Memory B cell (primary cell): Measurements from ENCODE around the gene PTPRD.

Experiments used
- ATAC-seq: fragments of 150-1000 bp; cut with Tn5 transposase; 2 replicates; pipeline ENCODE4 v1.10.0; 2021; ENCODE audit warnings: low read depth, mild to moderate bottlenecking, moderate library complexity
- DNase-seq, 2 donors: peaks; one replicate each; pipeline ENCODE4 v3.0.0; 2022; ENCODE audit warnings: low spot score in 2 of 2
- H3K27ac Mint-ChIP-seq: one replicate; pipeline ENCODE4 v1.8.0; 2022; ENCODE audit warnings: mild to moderate bottlenecking, moderate library complexity, mixed read lengths
- H3K27me3 Mint-ChIP-seq: one replicate; pipeline ENCODE4 v1.8.0; 2022; ENCODE audit warnings: mixed read lengths
- H3K36me3 Mint-ChIP-seq: one replicate; pipeline ENCODE4 v1.8.0; 2022; ENCODE audit warnings: mild to moderate bottlenecking, mixed read lengths
- H3K4me1 Mint-ChIP-seq: one replicate; pipeline ENCODE4 v1.8.0; 2022; ENCODE audit warnings: mixed read lengths
- H3K4me3 Mint-ChIP-seq: one replicate; pipeline ENCODE4 v1.8.0; 2022; ENCODE audit warnings: mild to moderate bottlenecking, moderate library complexity, mixed read lengths
- H3K9me3 Mint-ChIP-seq: one replicate; pipeline ENCODE4 v1.8.0; 2022; ENCODE audit warnings: mixed read lengths

Gene PTPRD

DNA sequence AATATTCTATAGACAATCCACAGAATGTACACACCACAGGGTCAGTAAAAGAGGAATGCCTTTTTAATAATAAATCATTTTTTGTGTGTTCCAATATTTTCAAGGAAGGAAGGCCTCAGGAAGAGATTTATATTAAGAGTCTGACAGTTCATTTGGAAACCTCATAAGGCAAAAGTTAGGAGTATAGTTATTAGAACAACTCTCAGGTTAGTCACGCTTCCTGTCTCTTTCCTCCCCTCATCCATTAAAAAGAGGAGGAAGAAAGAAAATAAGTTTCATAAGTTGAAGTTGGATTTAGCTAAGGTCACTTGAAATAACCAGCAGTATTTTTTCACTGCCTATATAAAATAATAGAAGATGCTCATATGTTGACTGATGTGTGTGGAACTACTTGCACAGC, 863.2 kb downstream of the PTPRD start:
- DNase-seq = no peak
- Mint-ChIP-seq H3K36me3 (no peaks in the 10 kb centered on the region), H3K27me3 (no peaks in the 10 kb centered on the region), H3K27ac (no peak overlapping the region), H3K4me3 (no peak overlapping the region), H3K4me1 (no peaks in the 10 kb centered on the region), H3K9me3 (no peaks in the 10 kb centered on the region)
- no peak for ATAC-seq

DNA sequence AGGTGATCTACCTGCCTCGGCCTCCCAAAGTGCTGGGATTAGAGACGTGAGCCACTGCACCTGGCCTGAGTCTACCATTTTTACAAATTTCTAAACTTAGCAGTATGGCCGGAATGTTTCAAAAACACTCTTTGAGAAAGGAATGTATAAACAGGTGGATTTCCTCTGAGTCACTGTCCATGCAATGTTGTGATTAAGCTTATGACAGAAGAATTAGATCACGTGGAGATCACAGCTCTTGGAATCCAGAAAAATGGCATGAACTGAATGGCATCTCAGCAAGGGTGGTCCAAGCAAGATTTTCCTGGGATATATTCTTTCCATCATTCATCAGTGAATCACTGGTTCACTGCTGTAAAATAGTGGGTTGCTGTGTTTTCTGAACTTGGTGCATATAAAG, 865.0 kb downstream of the PTPRD start:
- Mint-ChIP-seq H3K27ac (no peak overlapping the region), H3K36me3 (no peaks in the 10 kb centered on the region), H3K4me1 (no peaks in the 10 kb centered on the region), H3K9me3 (peaks cover 2% of the 10 kb centered on the region), H3K4me3 (no peak overlapping the region), H3K27me3 (no peaks in the 10 kb centered on the region)
- ATAC-seq (no peak), DNase-seq (no peak)

- no peaks in the 10 kb centered on the region for H3K4me1 Mint-ChIP-seq
- H3K9me3 Mint-ChIP-seq = peaks cover 3% of the 10 kb centered on the region
- ATAC-seq = no peak
Observed at GRCh38 chr9:9746826-9747225, 866.0 kb downstream of the PTPRD start.

GRCh38 chr9:9743822-9744221, 869.0 kb downstream of the PTPRD start:
- no peak overlapping the region for H3K4me3 Mint-ChIP-seq
- no peaks in the 10 kb centered on the region for H3K27me3 Mint-ChIP-seq
- no peak for ATAC-seq
- no peaks in the 10 kb centered on the region for H3K4me1 Mint-ChIP-seq
- peaks cover 5% of the 10 kb centered on the region for H3K9me3 Mint-ChIP-seq
- DNase-seq = no peak
- no peak overlapping the region for H3K27ac Mint-ChIP-seq
- no peaks in the 10 kb centered on the region for H3K36me3 Mint-ChIP-seq

More at GRCh38 chr9:9746826-9747225, 866.0 kb downstream of the PTPRD start:
- Mint-ChIP-seq H3K4me3 (no peak overlapping the region), H3K27ac (no peak overlapping the region), H3K36me3 (no peaks in the 10 kb centered on the region), H3K27me3 (no peaks in the 10 kb centered on the region)
- no peak for DNase-seq

GRCh38 chr9:9730174-9730573, 882.6 kb downstream of the PTPRD start:
- no peak for ATAC-seq
- Mint-ChIP-seq H3K4me1 (no peaks in the 10 kb centered on the region), H3K4me3 (no peak overlapping the region), H3K36me3 (no peaks in the 10 kb centered on the region), H3K27me3 (no peaks in the 10 kb centered on the region), H3K27ac (no peak overlapping the region), H3K9me3 (no peaks in the 10 kb centered on the region)
- DNase-seq = no peak

- Mint-ChIP-seq H3K9me3 (no peaks in the 10 kb centered on the region), H3K27ac (no peak overlapping the region), H3K4me3 (no peak overlapping the region), H3K36me3 (no peaks in the 10 kb centered on the region), H3K4me1 (no peaks in the 10 kb centered on the region), H3K27me3 (no peaks in the 10 kb centered on the region)
- DNase-seq (no peak), ATAC-seq (no peak)
Observed at GRCh38 chr9:9729082-9729481, 883.7 kb downstream of the PTPRD start.

GRCh38 chr9:9719373-9720112, 893.3 kb downstream of the PTPRD start:
- DNase-seq = no peak
- H3K4me1 Mint-ChIP-seq = no peaks in the 10 kb centered on the region
- no peak overlapping the region for H3K4me3 Mint-ChIP-seq
- no peaks in the 10 kb centered on the region for H3K36me3 Mint-ChIP-seq
- no peak for ATAC-seq
- H3K27ac Mint-ChIP-seq = no peak overlapping the region
- H3K9me3 Mint-ChIP-seq = no peaks in the 10 kb centered on the region
- H3K27me3 Mint-ChIP-seq = no peaks in the 10 kb centered on the region

DNA sequence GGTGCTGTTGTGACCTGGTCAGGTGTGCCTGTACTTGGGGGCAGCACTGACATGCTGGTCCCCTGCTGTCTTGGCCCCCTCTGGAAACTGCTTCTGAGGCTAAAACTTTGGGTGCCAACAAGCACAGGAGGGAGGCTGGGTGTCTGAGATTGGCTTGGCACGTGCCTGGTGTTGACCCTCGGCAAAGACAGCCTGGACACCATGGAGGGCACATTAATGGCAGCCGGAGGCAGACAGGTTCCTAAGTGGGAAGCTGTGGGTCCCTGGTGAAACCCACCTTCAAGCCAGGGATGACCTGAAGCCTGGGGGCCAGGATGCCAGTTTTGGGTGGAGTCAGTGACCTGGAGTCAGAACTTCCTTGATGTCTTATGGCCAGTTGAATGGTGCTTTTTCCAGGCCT, 894.1 kb downstream of the PTPRD start:
- Mint-ChIP-seq H3K9me3 (no peaks in the 10 kb centered on the region), H3K36me3 (no peaks in the 10 kb centered on the region), H3K4me1 (no peaks in the 10 kb centered on the region), H3K27me3 (no peaks in the 10 kb centered on the region), H3K27ac (no peak overlapping the region), H3K4me3 (no peak overlapping the region)
- DNase-seq (no peak), ATAC-seq (no peak)

GRCh38 chr9:9679433-9679832, 933.4 kb downstream of the PTPRD start:
- H3K36me3 Mint-ChIP-seq = no peaks in the 10 kb centered on the region
- no peaks in the 10 kb centered on the region for H3K4me1 Mint-ChIP-seq
- ATAC-seq (no peak), DNase-seq (no peak)
- H3K4me3 Mint-ChIP-seq = no peak overlapping the region
- H3K27ac Mint-ChIP-seq = no peak overlapping the region
- no peaks in the 10 kb centered on the region for H3K27me3 Mint-ChIP-seq
- H3K9me3 Mint-ChIP-seq = no peaks in the 10 kb centered on the region

DNA sequence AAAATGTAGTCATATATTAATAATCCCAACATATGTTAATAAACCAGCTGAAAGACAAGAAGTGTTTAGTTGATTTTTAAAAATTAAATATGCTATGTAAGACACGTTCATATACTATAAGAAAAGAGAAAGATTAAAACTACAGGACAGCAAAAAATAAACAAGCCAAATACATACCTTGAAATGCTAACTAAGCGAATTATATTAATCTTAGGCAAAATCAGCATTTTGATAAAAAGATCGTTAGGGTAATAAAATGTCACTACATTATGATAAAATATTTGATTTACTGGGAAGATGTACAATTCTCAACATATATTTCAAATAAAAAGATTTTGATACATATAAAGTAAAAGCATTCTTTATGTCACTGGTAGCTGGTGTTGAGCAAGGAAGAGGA, 938.3 kb downstream of the PTPRD start:
- DNase-seq (no peak), ATAC-seq (no peak)
- no peaks in the 10 kb centered on the region for H3K4me1 Mint-ChIP-seq
- H3K27ac Mint-ChIP-seq = no peak overlapping the region
- H3K4me3 Mint-ChIP-seq = no peak overlapping the region
- peaks cover 1% of the 10 kb centered on the region for H3K9me3 Mint-ChIP-seq
- no peaks in the 10 kb centered on the region for H3K27me3 Mint-ChIP-seq
- no peaks in the 10 kb centered on the region for H3K36me3 Mint-ChIP-seq

- H3K9me3 Mint-ChIP-seq = peaks cover 1% of the 10 kb centered on the region
- no peaks in the 10 kb centered on the region for H3K4me1 Mint-ChIP-seq
- H3K27ac Mint-ChIP-seq = no peak overlapping the region
- no peak for ATAC-seq
- no peak overlapping the region for H3K4me3 Mint-ChIP-seq
- no peaks in the 10 kb centered on the region for H3K36me3 Mint-ChIP-seq
- H3K27me3 Mint-ChIP-seq = no peaks in the 10 kb centered on the region
- no peak for DNase-seq
Observed at GRCh38 chr9:9670454-9670853, 942.3 kb downstream of the PTPRD start.

- no peaks in the 10 kb centered on the region for H3K27me3 Mint-ChIP-seq
- no peaks in the 10 kb centered on the region for H3K9me3 Mint-ChIP-seq
- no peak for ATAC-seq
- no peak overlapping the region for H3K27ac Mint-ChIP-seq
- DNase-seq = no peak
- H3K4me3 Mint-ChIP-seq = no peak overlapping the region
- H3K36me3 Mint-ChIP-seq = no peaks in the 10 kb centered on the region
- peaks cover 6% of the 10 kb centered on the region for H3K4me1 Mint-ChIP-seq
Observed at GRCh38 chr9:9645006-9645405, 967.8 kb downstream of the PTPRD start.

DNA sequence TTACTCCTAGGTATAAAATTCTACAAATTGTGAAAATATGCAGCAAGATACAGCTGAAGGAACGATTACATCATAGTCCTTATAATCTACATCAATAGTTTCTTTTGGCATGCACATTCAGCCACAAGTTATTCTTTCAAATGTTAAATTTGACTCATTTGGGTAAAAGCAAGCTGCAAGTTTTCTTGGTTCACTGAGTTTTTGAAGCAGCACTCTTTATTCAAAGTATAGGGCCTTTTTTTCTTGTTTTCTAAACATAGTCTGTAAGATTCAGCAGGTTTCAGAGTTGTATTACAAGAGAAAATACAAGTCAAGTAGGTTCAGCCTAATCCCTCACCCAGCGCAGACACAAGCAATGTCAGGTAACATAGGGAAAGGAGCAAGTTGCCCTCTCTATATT, 981.5 kb downstream of the PTPRD start:
- DNase-seq = no peak
- Mint-ChIP-seq H3K27ac (no peak overlapping the region), H3K9me3 (peaks cover 3% of the 10 kb centered on the region), H3K27me3 (no peaks in the 10 kb centered on the region), H3K36me3 (no peaks in the 10 kb centered on the region), H3K4me3 (no peak overlapping the region), H3K4me1 (no peaks in the 10 kb centered on the region)
- ATAC-seq = no peak

DNA sequence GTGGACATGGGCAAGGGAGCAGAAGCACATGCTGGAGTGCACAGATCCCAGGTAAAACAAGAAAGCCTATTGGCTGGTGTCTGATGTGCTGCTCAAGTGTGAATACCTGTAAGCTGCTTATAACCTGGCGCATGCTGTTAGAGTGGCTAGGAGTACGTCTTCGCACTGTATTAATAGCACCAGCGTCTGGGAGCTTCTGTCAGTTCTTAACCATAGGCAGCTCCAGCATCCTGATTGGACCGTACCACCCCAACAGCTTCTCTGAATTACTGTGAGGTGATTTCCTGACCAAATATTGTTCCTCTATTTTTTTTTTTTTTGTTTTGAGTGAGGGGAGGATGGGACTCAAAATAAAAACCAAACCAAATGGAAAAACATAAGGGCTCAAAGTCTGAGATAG, 987.6 kb downstream of the PTPRD start:
- Mint-ChIP-seq H3K4me3 (no peak overlapping the region), H3K27ac (no peak overlapping the region), H3K36me3 (no peaks in the 10 kb centered on the region), H3K9me3 (no peaks in the 10 kb centered on the region), H3K27me3 (no peaks in the 10 kb centered on the region), H3K4me1 (no peaks in the 10 kb centered on the region)
- ATAC-seq (no peak), DNase-seq (no peak)

- no peak for ATAC-seq
Observed at GRCh38 chr9:9623506-9623905, 989.3 kb downstream of the PTPRD start.

More at GRCh38 chr9:9623506-9623905, 989.3 kb downstream of the PTPRD start:
- no peaks in the 10 kb centered on the region for H3K4me1 Mint-ChIP-seq
- H3K27ac Mint-ChIP-seq = no peak overlapping the region
- no peaks in the 10 kb centered on the region for H3K36me3 Mint-ChIP-seq
- no peak for DNase-seq
- no peaks in the 10 kb centered on the region for H3K9me3 Mint-ChIP-seq
- H3K4me3 Mint-ChIP-seq = no peak overlapping the region
- H3K27me3 Mint-ChIP-seq = no peaks in the 10 kb centered on the region
